Neural crest cell (in vitro differentiated cells): ENCODE results near the gene ONECUT2. TPM values are rescaled to one million over a fixed set of nuclear protein-coding genes. Genes with fewer than 3 reads are reported as not detected.

Experiments
- DNase-seq: peaks from one replicate; pipeline ENCODE4 v3.0.0; 2021; ENCODE audit warnings: low read depth, mixed read lengths, low spot score
- H3K27ac Mint-ChIP-seq: one replicate; pipeline ENCODE4 v1.8.0; 2021; ENCODE audit warnings: mild to moderate bottlenecking, mixed read lengths; ENCODE audit not compliant: unreplicated experiment
- H3K27me3 Mint-ChIP-seq: 2 replicates; pipeline ENCODE4 v1.8.0; 2021; ENCODE audit warnings: low read depth, mild to moderate bottlenecking, mixed read lengths
- H3K36me3 Mint-ChIP-seq: 2 replicates; pipeline ENCODE4 v1.8.0; 2021; ENCODE audit warnings: low read depth, mild to moderate bottlenecking, mixed read lengths
- H3K4me1 Mint-ChIP-seq: 2 replicates; pipeline ENCODE4 v1.8.0; 2021; ENCODE audit warnings: mixed read lengths
- H3K4me3 Mint-ChIP-seq: one replicate; pipeline ENCODE4 v1.8.0; 2021; ENCODE audit warnings: mild to moderate bottlenecking, mixed read lengths
- H3K9me3 Mint-ChIP-seq: 2 replicates; pipeline ENCODE4 v1.8.0; 2021; ENCODE audit warnings: mixed read lengths
- total RNA-seq: library from RNA; stranded (reverse); gene quantifications from 2 replicates; pipeline ENCODE4 v1.2.1, GENCODE V29; 2021
- TF ChIP-seq, protein P1 (sequence below): fragments of 200-600 bp; sonication (generic); conservative IDR thresholded peaks from 2 replicates; pipeline ENCODE4 v1.5.0; 2021; ENCODE audit warnings: antibody characterized with exemption, mild to moderate bottlenecking

The ONECUT2 gene
- total RNA-seq, 1 donor from 2014 or later, result 8.2 TPM

GRCh38 chr18:57423821-57424220 lies 11.4 kb upstream of the ONECUT2 start:
- no peak overlapping the region for H3K27ac Mint-ChIP-seq
- H3K36me3 Mint-ChIP-seq, result no peaks in the 10 kb centered on the region
- TF ChIP-seq, protein P1, sequence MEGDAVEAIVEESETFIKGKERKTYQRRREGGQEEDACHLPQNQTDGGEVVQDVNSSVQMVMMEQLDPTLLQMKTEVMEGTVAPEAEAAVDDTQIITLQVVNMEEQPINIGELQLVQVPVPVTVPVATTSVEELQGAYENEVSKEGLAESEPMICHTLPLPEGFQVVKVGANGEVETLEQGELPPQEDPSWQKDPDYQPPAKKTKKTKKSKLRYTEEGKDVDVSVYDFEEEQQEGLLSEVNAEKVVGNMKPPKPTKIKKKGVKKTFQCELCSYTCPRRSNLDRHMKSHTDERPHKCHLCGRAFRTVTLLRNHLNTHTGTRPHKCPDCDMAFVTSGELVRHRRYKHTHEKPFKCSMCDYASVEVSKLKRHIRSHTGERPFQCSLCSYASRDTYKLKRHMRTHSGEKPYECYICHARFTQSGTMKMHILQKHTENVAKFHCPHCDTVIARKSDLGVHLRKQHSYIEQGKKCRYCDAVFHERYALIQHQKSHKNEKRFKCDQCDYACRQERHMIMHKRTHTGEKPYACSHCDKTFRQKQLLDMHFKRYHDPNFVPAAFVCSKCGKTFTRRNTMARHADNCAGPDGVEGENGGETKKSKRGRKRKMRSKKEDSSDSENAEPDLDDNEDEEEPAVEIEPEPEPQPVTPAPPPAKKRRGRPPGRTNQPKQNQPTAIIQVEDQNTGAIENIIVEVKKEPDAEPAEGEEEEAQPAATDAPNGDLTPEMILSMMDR, result no peak
- no peaks in the 10 kb centered on the region for H3K4me1 Mint-ChIP-seq
- H3K4me3 Mint-ChIP-seq, result no peak overlapping the region
- H3K27me3 Mint-ChIP-seq, result peaks cover 80% of the 10 kb centered on the region
- H3K9me3 Mint-ChIP-seq, result peaks cover 2% of the 10 kb centered on the region
- no peak for DNase-seq

GRCh38 chr18:57425096-57425495 lies 10.1 kb upstream of the ONECUT2 start:
- H3K27me3 Mint-ChIP-seq, result peaks cover 87% of the 10 kb centered on the region
- H3K36me3 Mint-ChIP-seq, result no peaks in the 10 kb centered on the region
- no peak overlapping the region for H3K4me3 Mint-ChIP-seq
- no peak for DNase-seq
- peaks cover 2% of the 10 kb centered on the region for H3K9me3 Mint-ChIP-seq
- H3K4me1 Mint-ChIP-seq, result peaks cover 13% of the 10 kb centered on the region
- TF ChIP-seq, protein P1, result no peak
- no peak overlapping the region for H3K27ac Mint-ChIP-seq

DNA sequence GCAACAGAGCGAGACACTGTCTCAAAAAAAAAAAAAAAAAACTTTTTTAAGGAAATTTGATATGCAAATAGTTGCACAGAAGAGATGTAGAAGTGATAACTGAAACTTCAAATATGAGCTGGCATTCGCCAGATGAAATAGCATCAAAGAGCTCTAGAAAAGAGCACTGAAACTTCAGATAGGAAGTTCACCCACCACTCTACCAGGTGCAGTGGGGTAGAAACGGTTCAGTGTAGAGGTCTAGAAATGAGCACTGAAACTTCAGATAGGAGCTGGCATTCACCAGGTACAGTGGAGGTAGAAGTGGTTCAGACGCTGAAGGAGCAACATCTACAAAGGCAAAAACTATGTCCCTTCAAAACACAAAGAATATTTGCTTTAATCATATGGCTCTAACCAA lies 9.0 kb upstream of the ONECUT2 start:
- peaks cover 92% of the 10 kb centered on the region for H3K27me3 Mint-ChIP-seq

DNA sequence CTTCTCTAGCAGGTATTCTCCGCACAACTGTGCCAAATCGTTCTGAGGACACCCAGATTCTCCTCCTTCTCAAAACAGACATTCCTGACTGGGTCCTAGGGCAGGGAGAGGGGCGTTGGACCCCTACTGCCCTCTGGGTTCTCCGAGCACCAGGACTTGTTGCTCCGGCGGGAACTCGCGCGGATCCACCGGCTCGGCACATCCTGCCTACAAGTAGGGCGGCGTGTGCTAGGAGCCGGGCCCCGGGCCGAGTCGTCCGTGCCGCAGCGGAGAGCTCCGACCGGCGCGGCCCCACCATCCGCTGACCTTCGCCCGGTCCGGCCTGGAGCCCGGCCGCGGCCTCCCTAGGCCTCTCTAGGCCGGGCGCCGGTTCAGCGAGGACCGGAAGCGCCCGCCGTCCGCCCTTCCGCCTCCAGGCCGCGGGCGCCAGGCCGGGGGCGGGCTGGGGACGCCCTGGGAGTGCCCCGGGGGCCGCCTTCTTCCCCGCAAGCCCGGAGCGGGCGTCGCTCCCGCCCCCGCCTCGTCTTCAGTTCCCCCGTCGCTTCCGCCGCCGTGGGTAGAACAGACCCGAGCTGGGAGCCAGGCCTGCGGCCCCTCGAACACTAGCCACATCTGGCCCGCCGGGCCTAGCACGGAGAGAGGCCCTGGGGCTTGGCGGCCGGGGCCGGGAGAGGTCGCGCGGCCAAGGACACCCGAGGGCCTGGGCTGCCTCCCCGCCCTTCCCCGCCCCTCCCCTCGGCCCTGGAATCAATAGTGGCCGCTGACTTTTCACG lies 7.6 kb upstream of the ONECUT2 start:
- peaks cover 16% of the 10 kb centered on the region for H3K4me1 Mint-ChIP-seq
- TF ChIP-seq, protein P1, result no peak
- H3K36me3 Mint-ChIP-seq, result no peaks in the 10 kb centered on the region
- H3K27me3 Mint-ChIP-seq, result peaks cover 93% of the 10 kb centered on the region
- H3K4me3 Mint-ChIP-seq, result peak overlapping the region; percentile 80
- no peak overlapping the region for H3K27ac Mint-ChIP-seq
- no peaks in the 10 kb centered on the region for H3K9me3 Mint-ChIP-seq
- no peak for DNase-seq

More for the DNA sequence above, 9.0 kb upstream of the ONECUT2 start:
- H3K36me3 Mint-ChIP-seq, result no peaks in the 10 kb centered on the region
- TF ChIP-seq, protein P1, result no peak
- peaks cover 13% of the 10 kb centered on the region for H3K4me1 Mint-ChIP-seq
- no peak overlapping the region for H3K4me3 Mint-ChIP-seq
- no peak for DNase-seq
- H3K27ac Mint-ChIP-seq, result no peak overlapping the region
- H3K9me3 Mint-ChIP-seq, result no peaks in the 10 kb centered on the region

GRCh38 chr18:57428221-57429150 lies 6.7 kb upstream of the ONECUT2 start:
- peak; percentile 29 for DNase-seq
- no peak overlapping the region for H3K27ac Mint-ChIP-seq
- H3K4me1 Mint-ChIP-seq, result peaks cover 22% of the 10 kb centered on the region
- TF ChIP-seq, protein P1, result no peak
- H3K36me3 Mint-ChIP-seq, result no peaks in the 10 kb centered on the region
- peak overlapping the region; percentile 80 for H3K4me3 Mint-ChIP-seq
- peaks cover 96% of the 10 kb centered on the region for H3K27me3 Mint-ChIP-seq
- no peaks in the 10 kb centered on the region for H3K9me3 Mint-ChIP-seq
